ENCODE data around the gene SERPINA1. TPM values are rescaled to one million over a fixed set of nuclear protein-coding genes. Genes with fewer than 3 reads are reported as not detected.

Gene SERPINA1
- total and polyA plus RNA-seq, 2 of the 13 experiments (the other 11 are each of a cell fraction or from before 2014, with no cell fraction given): 3,266 to 11,015 TPM

DNA sequence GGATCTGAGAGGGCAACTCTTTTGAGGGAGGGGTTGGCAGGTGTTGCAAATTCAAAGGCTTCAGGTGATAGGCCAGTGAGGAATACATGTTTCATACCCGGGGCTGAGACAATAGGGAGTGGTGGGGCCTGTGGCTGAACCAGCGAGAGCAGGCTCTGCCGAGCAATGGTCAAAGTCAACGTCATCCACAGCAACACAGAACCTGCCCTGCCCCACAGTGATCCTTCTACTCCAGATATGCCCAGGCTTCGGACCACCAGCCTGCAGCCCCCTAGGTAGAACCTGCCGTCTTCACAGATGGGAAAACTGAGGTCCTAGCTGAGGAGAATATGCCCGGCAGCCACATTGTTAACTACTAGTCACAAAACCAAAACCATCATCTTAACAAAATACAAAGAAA lies 4.1 kb downstream of the SERPINA1 start (continued):
- TF ChIP-seq, protein P1, sequence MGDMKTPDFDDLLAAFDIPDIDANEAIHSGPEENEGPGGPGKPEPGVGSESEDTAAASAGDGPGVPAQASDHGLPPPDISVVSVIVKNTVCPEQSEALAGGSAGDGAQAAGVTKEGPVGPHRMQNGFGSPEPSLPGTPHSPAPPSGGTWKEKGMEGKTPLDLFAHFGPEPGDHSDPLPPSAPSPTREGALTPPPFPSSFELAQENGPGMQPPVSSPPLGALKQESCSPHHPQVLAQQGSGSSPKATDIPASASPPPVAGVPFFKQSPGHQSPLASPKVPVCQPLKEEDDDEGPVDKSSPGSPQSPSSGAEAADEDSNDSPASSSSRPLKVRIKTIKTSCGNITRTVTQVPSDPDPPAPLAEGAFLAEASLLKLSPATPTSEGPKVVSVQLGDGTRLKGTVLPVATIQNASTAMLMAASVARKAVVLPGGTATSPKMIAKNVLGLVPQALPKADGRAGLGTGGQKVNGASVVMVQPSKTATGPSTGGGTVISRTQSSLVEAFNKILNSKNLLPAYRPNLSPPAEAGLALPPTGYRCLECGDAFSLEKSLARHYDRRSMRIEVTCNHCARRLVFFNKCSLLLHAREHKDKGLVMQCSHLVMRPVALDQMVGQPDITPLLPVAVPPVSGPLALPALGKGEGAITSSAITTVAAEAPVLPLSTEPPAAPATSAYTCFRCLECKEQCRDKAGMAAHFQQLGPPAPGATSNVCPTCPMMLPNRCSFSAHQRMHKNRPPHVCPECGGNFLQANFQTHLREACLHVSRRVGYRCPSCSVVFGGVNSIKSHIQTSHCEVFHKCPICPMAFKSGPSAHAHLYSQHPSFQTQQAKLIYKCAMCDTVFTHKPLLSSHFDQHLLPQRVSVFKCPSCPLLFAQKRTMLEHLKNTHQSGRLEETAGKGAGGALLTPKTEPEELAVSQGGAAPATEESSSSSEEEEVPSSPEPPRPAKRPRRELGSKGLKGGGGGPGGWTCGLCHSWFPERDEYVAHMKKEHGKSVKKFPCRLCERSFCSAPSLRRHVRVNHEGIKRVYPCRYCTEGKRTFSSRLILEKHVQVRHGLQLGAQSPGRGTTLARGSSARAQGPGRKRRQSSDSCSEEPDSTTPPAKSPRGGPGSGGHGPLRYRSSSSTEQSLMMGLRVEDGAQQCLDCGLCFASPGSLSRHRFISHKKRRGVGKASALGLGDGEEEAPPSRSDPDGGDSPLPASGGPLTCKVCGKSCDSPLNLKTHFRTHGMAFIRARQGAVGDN (CRISPR knock-in tag; IDR thresholded peaks at IDR 0.05): 0 out of 2 replicates have a peak, but pooled peaks have one; percentile 40
- TF ChIP-seq, protein P2, sequence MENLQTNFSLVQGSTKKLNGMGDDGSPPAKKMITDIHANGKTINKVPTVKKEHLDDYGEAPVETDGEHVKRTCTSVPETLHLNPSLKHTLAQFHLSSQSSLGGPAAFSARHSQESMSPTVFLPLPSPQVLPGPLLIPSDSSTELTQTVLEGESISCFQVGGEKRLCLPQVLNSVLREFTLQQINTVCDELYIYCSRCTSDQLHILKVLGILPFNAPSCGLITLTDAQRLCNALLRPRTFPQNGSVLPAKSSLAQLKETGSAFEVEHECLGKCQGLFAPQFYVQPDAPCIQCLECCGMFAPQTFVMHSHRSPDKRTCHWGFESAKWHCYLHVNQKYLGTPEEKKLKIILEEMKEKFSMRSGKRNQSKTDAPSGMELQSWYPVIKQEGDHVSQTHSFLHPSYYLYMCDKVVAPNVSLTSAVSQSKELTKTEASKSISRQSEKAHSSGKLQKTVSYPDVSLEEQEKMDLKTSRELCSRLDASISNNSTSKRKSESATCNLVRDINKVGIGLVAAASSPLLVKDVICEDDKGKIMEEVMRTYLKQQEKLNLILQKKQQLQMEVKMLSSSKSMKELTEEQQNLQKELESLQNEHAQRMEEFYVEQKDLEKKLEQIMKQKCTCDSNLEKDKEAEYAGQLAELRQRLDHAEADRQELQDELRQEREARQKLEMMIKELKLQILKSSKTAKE (CRISPR knock-in tag; IDR thresholded peaks at IDR 0.05; ENCODE audit: borderline replicate concordance): no peak
- TF ChIP-seq SSRP1 (CRISPR knock-in tag; IDR thresholded peaks at IDR 0.05) (peak; percentile 79; the same call in 1 of the 2 replicates), ZNF33B (CRISPR knock-in tag; IDR thresholded peaks at IDR 0.05) (no peak), ELF3 (CRISPR knock-in tag; IDR thresholded peaks at IDR 0.05) (no peak), HHEX (CRISPR knock-in tag; IDR thresholded peaks at IDR 0.05) (no peak), ZNF761 (CRISPR knock-in tag; conservative IDR thresholded peaks at IDR 0.05) (no peak), ZBTB20 (CRISPR knock-in tag; IDR thresholded peaks at IDR 0.05; ENCODE audit: borderline replicate concordance, low read depth) (no peak), ZNF180 (CRISPR knock-in tag; IDR thresholded peaks at IDR 0.05; ENCODE audit: borderline replicate concordance, low read depth) (peak; percentile 100; the same call in 1 of the 2 replicates), ESRRA (CRISPR knock-in tag; IDR thresholded peaks at IDR 0.05; ENCODE audit: low read depth) (no peak), SP5 (CRISPR knock-in tag; IDR thresholded peaks at IDR 0.05; ENCODE audit: borderline replicate concordance, low read depth) (no peak), NR2F6 (IDR thresholded peaks at IDR 0.05) (no peak), NR2F6 (CRISPR knock-in tag; IDR thresholded peaks at IDR 0.05) (no peak), CREB1 (IDR thresholded peaks at IDR 0.05) (no peak), CREB1 (CRISPR knock-in tag; IDR thresholded peaks at IDR 0.05) (no peak), SRSF1 (optimal IDR thresholded peaks at IDR 0.05; ENCODE audit: low read depth, low read length) (no peak), EHMT2 (IDR thresholded peaks at IDR 0.05; ENCODE audit: borderline replicate concordance, low read depth, low read length) (no peak), ZMYM3 (CRISPR knock-in tag; IDR thresholded peaks at IDR 0.05) (peak; percentile 74; the same call in 1 of the 2 replicates), HOXA7 (CRISPR knock-in tag; IDR thresholded peaks at IDR 0.05) (no peak), ZNF296 (CRISPR knock-in tag; conservative IDR thresholded peaks at IDR 0.05) (no peak), ZBTB42 (CRISPR knock-in tag; IDR thresholded peaks at IDR 0.05) (no peak), MZF1 (CRISPR knock-in tag; IDR thresholded peaks at IDR 0.05; ENCODE audit: borderline replicate concordance) (no peak)
- TF ChIP-seq, protein P3, sequence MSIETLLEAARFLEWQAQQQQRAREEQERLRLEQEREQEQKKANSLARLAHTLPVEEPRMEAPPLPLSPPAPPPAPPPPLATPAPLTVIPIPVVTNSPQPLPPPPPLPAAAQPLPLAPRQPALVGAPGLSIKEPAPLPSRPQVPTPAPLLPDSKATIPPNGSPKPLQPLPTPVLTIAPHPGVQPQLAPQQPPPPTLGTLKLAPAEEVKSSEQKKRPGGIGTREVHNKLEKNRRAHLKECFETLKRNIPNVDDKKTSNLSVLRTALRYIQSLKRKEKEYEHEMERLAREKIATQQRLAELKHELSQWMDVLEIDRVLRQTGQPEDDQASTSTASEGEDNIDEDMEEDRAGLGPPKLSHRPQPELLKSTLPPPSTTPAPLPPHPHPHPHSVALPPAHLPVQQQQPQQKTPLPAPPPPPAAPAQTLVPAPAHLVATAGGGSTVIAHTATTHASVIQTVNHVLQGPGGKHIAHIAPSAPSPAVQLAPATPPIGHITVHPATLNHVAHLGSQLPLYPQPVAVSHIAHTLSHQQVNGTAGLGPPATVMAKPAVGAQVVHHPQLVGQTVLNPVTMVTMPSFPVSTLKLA (IDR thresholded peaks at IDR 0.05): no peak
- TF ChIP-seq, protein P4, sequence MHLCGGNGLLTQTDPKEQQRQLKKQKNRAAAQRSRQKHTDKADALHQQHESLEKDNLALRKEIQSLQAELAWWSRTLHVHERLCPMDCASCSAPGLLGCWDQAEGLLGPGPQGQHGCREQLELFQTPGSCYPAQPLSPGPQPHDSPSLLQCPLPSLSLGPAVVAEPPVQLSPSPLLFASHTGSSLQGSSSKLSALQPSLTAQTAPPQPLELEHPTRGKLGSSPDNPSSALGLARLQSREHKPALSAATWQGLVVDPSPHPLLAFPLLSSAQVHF (CRISPR knock-in tag; IDR thresholded peaks at IDR 0.05): no peak
- TF ChIP-seq, protein P5, sequence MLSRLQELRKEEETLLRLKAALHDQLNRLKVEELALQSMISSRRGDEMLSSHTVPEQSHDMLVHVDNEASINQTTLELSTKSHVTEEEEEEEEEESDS (CRISPR knock-in tag; IDR thresholded peaks at IDR 0.05; ENCODE audit: borderline replicate concordance): no peak
